HG03103 (cell line): ENCODE measurements around the gene LEMD2.

Experiments
- ATAC-seq: cut with Tn5 transposase; IDR thresholded peaks from one replicate; pipeline ENCODE4 v1.9.1; 2021; ENCODE audit warnings: low read depth; ENCODE audit not compliant: unreplicated experiment

Gene LEMD2

GRCh38 chr6:33797626-33798342 lies 8.9 kb upstream of the LEMD2 start:
- no peak for ATAC-seq

GRCh38 chr6:33794910-33795623 lies 6.1 kb upstream of the LEMD2 start:
- no peak for ATAC-seq

GRCh38 chr6:33792981-33793380 lies 4.1 kb upstream of the LEMD2 start:
- no peak for ATAC-seq

- no peak for ATAC-seq
Measured at GRCh38 chr6:33791620-33792019, 2.7 kb upstream of the LEMD2 start.

- no peak for ATAC-seq
Measured at GRCh38 chr6:33790910-33791309, 2.0 kb upstream of the LEMD2 start.

GRCh38 chr6:33790379-33790778 lies 1.4 kb upstream of the LEMD2 start:
- no peak for ATAC-seq

GRCh38 chr6:33789550-33789895 lies 593 bp upstream of the LEMD2 start:
- no peak for ATAC-seq

GRCh38 chr6:33787954-33788693 lies 806 bp downstream of the LEMD2 start:
- peak; percentile 41 for ATAC-seq

- no peak for ATAC-seq
Measured at GRCh38 chr6:33787346-33787953, 1.5 kb downstream of the LEMD2 start.

- ATAC-seq, result no peak
Measured at GRCh38 chr6:33786736-33787135, 2.2 kb downstream of the LEMD2 start.

- ATAC-seq, result no peak
Measured at GRCh38 chr6:33785778-33786177, 3.2 kb downstream of the LEMD2 start.

GRCh38 chr6:33784787-33785186 lies 4.1 kb downstream of the LEMD2 start:
- no peak for ATAC-seq

GRCh38 chr6:33783781-33784520 lies 5.0 kb downstream of the LEMD2 start:
- no peak for ATAC-seq

GRCh38 chr6:33782561-33782960 lies 6.4 kb downstream of the LEMD2 start:
- ATAC-seq, result no peak

GRCh38 chr6:33781131-33781975 lies 7.6 kb downstream of the LEMD2 start:
- ATAC-seq, result no peak

GRCh38 chr6:33779895-33780294 lies 9.0 kb downstream of the LEMD2 start:
- ATAC-seq, result no peak

GRCh38 chr6:33779290-33779689 lies 9.6 kb downstream of the LEMD2 start:
- ATAC-seq, result no peak

GRCh38 chr6:33778444-33779121 lies 10.3 kb downstream of the LEMD2 start:
- ATAC-seq, result no peak
